ENCODE data around the gene TMEM181. TPM values are rescaled to one million over a fixed set of nuclear protein-coding genes. Genes with fewer than 3 reads are reported as not detected.
A peak's percentile ranks its signal among the peaks of the same experiment; 100 is the strongest.

TMEM181 gene
- total RNA-seq, 2 donors from 2014 or later, result 17.6 to 20.4 TPM

DNA sequence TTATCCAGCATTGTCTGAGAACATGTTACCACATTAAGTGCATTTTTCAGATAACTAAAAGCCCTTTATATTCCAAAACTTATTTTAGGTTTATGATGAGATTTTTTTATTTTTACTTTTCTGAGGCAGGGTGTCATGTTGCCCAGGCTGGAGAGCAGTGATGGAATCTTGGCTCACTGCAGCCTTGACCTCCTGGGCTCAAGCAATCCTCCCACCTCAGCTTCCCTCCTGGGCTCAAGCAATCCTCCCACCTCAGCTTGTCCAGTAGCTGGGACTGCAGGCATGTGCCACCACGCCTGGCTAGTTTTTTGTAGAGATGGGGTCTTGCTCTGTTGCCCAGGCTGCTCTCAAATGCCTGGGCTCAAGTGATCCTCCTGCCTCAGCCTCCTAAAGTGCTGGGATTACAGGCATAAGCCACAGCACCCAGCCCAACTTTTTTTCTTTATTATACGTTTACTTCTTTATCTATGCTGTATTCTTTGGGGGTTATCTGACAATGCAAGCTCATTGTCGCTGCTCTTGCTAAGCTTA is 78.5 kb downstream of the TMEM181 start:
- Mint-ChIP-seq H3K27ac (peak overlapping the region; percentile 99), H3K4me1 (peaks cover 52% of the 10 kb centered on the region), H3K4me3 (no peak overlapping the region), H3K36me3 (ENCODE audit: low read depth) (peaks cover 10% of the 10 kb centered on the region), H3K27me3 (no peaks in the 10 kb centered on the region)
- ATAC-seq, result no peak
- no peaks in the 10 kb centered on the region for H3K9me3 ChIP-seq (ENCODE audit: control insufficient read depth, low read length, poor library complexity, severe bottlenecking)
- no peak for DNase-seq

- peaks cover 12% of the 10 kb centered on the region for H3K36me3 Mint-ChIP-seq (ENCODE audit: low read depth)
- peaks cover 52% of the 10 kb centered on the region for H3K4me1 Mint-ChIP-seq
- H3K27ac Mint-ChIP-seq, result peak overlapping the region; percentile 99
- H3K27me3 Mint-ChIP-seq, result no peaks in the 10 kb centered on the region
- no peak for ATAC-seq
- no peak overlapping the region for H3K4me3 Mint-ChIP-seq
- no peaks in the 10 kb centered on the region for H3K9me3 ChIP-seq (ENCODE audit: control insufficient read depth, low read length, poor library complexity, severe bottlenecking)
- no peak for DNase-seq
These were observed 79.2 kb downstream of the TMEM181 start for GRCh38 chr6:158639056-158639455.

- Mint-ChIP-seq H3K4me1 (peaks cover 53% of the 10 kb centered on the region), H3K4me3 (peak overlapping the region; percentile 85), H3K27ac (peak overlapping the region; percentile 99), H3K36me3 (ENCODE audit: low read depth) (peaks cover 12% of the 10 kb centered on the region), H3K27me3 (no peaks in the 10 kb centered on the region)
- ATAC-seq, result no peak
- H3K9me3 ChIP-seq (ENCODE audit: control insufficient read depth, low read length, poor library complexity, severe bottlenecking), result no peaks in the 10 kb centered on the region
- DNase-seq, result no peak
These were observed 80.6 kb downstream of the TMEM181 start for GRCh38 chr6:158640519-158640918.

DNA sequence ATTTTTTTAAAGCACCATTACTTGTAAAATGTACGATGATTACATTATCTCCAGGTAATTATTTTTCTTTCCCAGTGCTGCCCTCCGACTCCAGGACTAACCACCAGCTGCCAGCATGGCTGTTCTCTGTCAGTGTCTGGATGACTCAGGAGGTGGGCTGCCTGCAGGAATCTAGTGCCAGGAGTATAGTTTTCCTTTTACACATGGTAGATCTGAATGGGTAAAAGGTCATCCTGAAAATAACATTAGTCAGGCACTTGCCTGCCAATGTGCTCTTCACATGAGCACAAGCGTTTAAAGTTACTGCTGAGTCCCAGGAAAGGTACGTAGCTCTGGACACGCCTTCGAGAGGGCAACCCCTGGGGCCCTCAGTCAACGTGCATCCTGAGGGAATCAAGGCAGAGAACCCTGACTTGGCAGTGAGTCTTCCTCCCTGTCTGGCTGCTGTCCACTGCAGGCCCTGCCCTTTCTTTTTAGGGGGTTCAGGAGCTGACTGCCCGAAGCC is 82.3 kb downstream of the TMEM181 start:
- H3K27me3 Mint-ChIP-seq, result no peaks in the 10 kb centered on the region
- H3K36me3 Mint-ChIP-seq (ENCODE audit: low read depth), result peaks cover 9% of the 10 kb centered on the region
- H3K27ac Mint-ChIP-seq, result peak overlapping the region; percentile 99
- H3K4me3 Mint-ChIP-seq, result peak overlapping the region; percentile 96
- H3K9me3 ChIP-seq (ENCODE audit: control insufficient read depth, low read length, poor library complexity, severe bottlenecking), result no peaks in the 10 kb centered on the region
- peaks cover 56% of the 10 kb centered on the region for H3K4me1 Mint-ChIP-seq
- no peak for DNase-seq
- ATAC-seq, result no peak

DNA sequence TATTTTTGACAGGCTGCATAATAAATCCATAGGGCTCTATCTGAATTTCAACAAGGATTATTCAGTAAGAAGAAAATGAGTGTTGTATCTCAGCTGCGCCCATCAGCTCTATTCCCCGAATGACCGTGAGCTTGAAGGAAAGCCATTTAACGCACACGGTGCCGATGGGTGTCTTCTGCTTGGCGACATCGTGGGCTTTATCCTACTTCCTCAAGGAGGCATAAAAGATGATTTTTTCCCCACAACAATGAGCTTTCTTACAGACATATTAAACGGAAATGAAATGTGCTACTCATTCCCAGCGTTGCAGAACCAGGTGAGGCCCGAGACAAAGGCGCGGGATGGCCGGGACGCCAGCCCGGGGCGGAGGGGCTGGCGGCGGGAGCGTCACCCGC is 83.9 kb downstream of the TMEM181 start:
- peak overlapping the region; percentile 99 for H3K27ac Mint-ChIP-seq
- ATAC-seq (peak; percentile 4), DNase-seq (no peak)
- no peaks in the 10 kb centered on the region for H3K27me3 Mint-ChIP-seq
- H3K4me3 Mint-ChIP-seq, result peak overlapping the region; percentile 96
- H3K36me3 Mint-ChIP-seq (ENCODE audit: low read depth), result peaks cover 9% of the 10 kb centered on the region
- peaks cover 58% of the 10 kb centered on the region for H3K4me1 Mint-ChIP-seq
- H3K9me3 ChIP-seq (ENCODE audit: control insufficient read depth, low read length, poor library complexity, severe bottlenecking), result no peaks in the 10 kb centered on the region

GRCh38 chr6:158644231-158645063 is 84.6 kb downstream of the TMEM181 start, which contains the start of gene DYNLT1:
TSS of gene DYNLT1 (minus strand) at chr6:158644743. CDS start at chr6:158644708, 35 bp downstream.
- no peaks in the 10 kb centered on the region for H3K27me3 Mint-ChIP-seq
- peaks cover 58% of the 10 kb centered on the region for H3K4me1 Mint-ChIP-seq
- DNase-seq (peak; percentile 83 to 89 (median 84)), ATAC-seq (peak; percentile 75)
- H3K36me3 Mint-ChIP-seq (ENCODE audit: low read depth), result peaks cover 9% of the 10 kb centered on the region
- H3K27ac Mint-ChIP-seq, result peak within 1 kb of the TSS; percentile 99
- H3K9me3 ChIP-seq (ENCODE audit: control insufficient read depth, low read length, poor library complexity, severe bottlenecking), result no peaks in the 10 kb centered on the region
- peak within 1 kb of the TSS; percentile 96 for H3K4me3 Mint-ChIP-seq

GRCh38 chr6:158645064-158646022 is 85.5 kb downstream of the TMEM181 start:
- H3K27ac Mint-ChIP-seq, result peak overlapping the region; percentile 99
- peaks cover 56% of the 10 kb centered on the region for H3K4me1 Mint-ChIP-seq
- DNase-seq, result no peak
- no peak for ATAC-seq
- no peaks in the 10 kb centered on the region for H3K27me3 Mint-ChIP-seq
- peaks cover 8% of the 10 kb centered on the region for H3K36me3 Mint-ChIP-seq (ENCODE audit: low read depth)
- H3K9me3 ChIP-seq (ENCODE audit: control insufficient read depth, low read length, poor library complexity, severe bottlenecking), result no peaks in the 10 kb centered on the region
- H3K4me3 Mint-ChIP-seq, result peak overlapping the region; percentile 96

GRCh38 chr6:158646023-158646910 is 86.4 kb downstream of the TMEM181 start:
- H3K4me1 Mint-ChIP-seq, result peaks cover 54% of the 10 kb centered on the region
- peak overlapping the region; percentile 96 for H3K4me3 Mint-ChIP-seq
- DNase-seq, result no peak
- peaks cover 4% of the 10 kb centered on the region for H3K36me3 Mint-ChIP-seq (ENCODE audit: low read depth)
- H3K27me3 Mint-ChIP-seq, result no peaks in the 10 kb centered on the region
- ATAC-seq, result no peak
- H3K27ac Mint-ChIP-seq, result peak overlapping the region; percentile 99
- H3K9me3 ChIP-seq (ENCODE audit: control insufficient read depth, low read length, poor library complexity, severe bottlenecking), result no peaks in the 10 kb centered on the region

GRCh38 chr6:158647501-158647900 is 87.6 kb downstream of the TMEM181 start:
- peaks cover 3% of the 10 kb centered on the region for H3K36me3 Mint-ChIP-seq (ENCODE audit: low read depth)
- no peaks in the 10 kb centered on the region for H3K9me3 ChIP-seq (ENCODE audit: control insufficient read depth, low read length, poor library complexity, severe bottlenecking)
- peak overlapping the region; percentile 36 for H3K4me3 Mint-ChIP-seq
- H3K4me1 Mint-ChIP-seq, result peaks cover 45% of the 10 kb centered on the region
- peak overlapping the region; percentile 99 for H3K27ac Mint-ChIP-seq
- ATAC-seq (no peak), DNase-seq (no peak)
- H3K27me3 Mint-ChIP-seq, result no peaks in the 10 kb centered on the region

DNA sequence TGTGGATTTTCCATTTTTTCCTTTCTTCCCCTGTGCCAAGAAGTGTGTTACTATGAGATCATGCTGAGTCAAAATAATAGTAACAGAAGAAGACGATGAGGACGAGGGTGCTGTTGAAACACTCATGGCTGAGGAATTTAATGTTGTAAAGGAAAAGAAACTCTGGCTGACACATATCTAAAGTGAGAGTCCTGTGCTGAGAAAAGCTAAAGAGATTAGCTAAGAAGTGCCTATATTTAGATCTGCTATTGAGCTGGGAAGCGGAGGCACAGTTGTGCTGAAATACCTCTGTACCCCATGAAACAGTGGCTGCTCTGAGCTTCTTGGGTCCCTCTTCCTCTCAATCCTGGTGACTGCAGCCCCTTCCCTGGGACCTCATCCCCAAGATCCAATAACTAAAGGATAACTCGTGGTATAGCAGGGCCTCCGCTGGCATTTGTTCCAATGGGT is 88.8 kb downstream of the TMEM181 start:
- DNase-seq, result no peak
- ATAC-seq, result no peak
- peaks cover 2% of the 10 kb centered on the region for H3K36me3 Mint-ChIP-seq (ENCODE audit: low read depth)
- peak overlapping the region; percentile 99 for H3K27ac Mint-ChIP-seq
- H3K4me3 Mint-ChIP-seq, result peak overlapping the region; percentile 53
- H3K9me3 ChIP-seq (ENCODE audit: control insufficient read depth, low read length, poor library complexity, severe bottlenecking), result no peaks in the 10 kb centered on the region
- no peaks in the 10 kb centered on the region for H3K27me3 Mint-ChIP-seq
- peaks cover 46% of the 10 kb centered on the region for H3K4me1 Mint-ChIP-seq

DNA sequence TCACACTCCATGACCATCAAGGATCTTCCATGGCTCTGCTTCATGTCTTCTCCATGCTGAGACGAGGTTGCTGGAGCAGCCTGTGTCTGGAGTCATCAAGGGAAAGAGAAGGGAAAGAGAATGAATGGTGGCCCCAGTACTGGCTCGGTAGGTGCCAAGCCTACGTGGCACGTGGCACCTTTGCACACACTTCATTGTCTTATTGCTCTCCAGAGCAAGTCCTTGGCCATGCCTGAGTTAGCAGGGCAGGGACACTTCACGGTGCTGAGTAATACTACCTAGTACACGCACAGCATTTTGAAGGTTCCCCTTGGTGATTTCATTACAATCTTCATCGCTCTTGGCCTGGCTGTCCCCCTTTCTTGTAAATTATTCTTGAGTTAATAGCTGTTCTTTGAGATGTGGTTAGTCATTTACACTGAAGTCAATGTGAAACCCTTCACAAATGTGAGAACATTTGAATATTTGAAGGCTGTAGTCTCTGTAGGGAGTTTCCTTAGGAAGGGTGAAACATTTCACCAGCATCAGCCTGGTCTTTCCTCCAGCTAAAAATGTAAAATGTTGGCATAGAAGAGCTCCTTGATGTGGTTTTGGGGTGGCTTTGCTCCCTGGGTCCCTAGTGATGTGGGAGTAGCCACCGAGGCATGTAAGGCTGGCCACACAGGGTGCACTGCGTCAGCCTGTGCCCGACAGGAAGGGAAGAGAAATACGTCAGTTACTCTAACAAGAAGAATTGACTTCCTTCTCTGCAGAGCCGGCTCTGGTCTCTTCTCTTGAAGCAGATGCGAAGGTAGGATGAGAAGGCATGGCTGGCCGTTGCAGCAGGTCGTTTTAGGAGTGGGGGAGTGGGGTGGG is 89.6 kb downstream of the TMEM181 start, which contains the start of gene SYTL3:
SYTL3 (plus strand) TSS at position 766 of the 855 bp plus-strand sequence. CDS start 13,215 bp downstream, outside the sequence.
- ATAC-seq, result peak; percentile 75
- peak within 1 kb of the TSS; percentile 99 for H3K27ac Mint-ChIP-seq
- DNase-seq, result peak; percentile 55 to 77 (median 72)
- H3K36me3 Mint-ChIP-seq (ENCODE audit: low read depth), result no peaks in the 10 kb centered on the region
- H3K4me1 Mint-ChIP-seq, result peaks cover 54% of the 10 kb centered on the region
- H3K9me3 ChIP-seq (ENCODE audit: control insufficient read depth, low read length, poor library complexity, severe bottlenecking), result no peaks in the 10 kb centered on the region
- H3K27me3 Mint-ChIP-seq, result no peaks in the 10 kb centered on the region
- peak within 1 kb of the TSS; percentile 80 for H3K4me3 Mint-ChIP-seq

Measured in T-helper 17 cell (primary cell).